Gastrocnemius medialis (tissue), 4 donors: ENCODE measurements around the gene MON1A. TPM values are rescaled to one million over a fixed set of nuclear protein-coding genes. Genes with fewer than 3 reads are reported as not detected.

Experiments
- ATAC-seq, 2 donors: fragments of 150-250 bp; one replicate each; pipeline ENCODE4 v1.9.1; 2016
- DNase-seq, 2 donors: peaks; one replicate each; pipeline ENCODE4 v3.0.0-alpha.2; 2019
- H3K27ac ChIP-seq, 4 donors: fragments of 200-600 bp; sonication (generic); 1 replicate in 1 of 4; 2 replicates in 3 of 4; pipeline ENCODE4 v1.5.1; 2016 to 2018; ENCODE audit warnings: mild to moderate bottlenecking in 2 of 4, moderate library complexity in 1 of 4
- H3K27me3 ChIP-seq, 3 donors: fragments of 200-600 bp; sonication (generic) in 2 of 3; 1 replicate in 1 of 3; 2 replicates in 2 of 3; pipeline versions ENCODE4 v1.5.1 to v1.6.0; 2016 to 2019; ENCODE audit warnings: mild to moderate bottlenecking in 1 of 3, moderate library complexity in 1 of 3
- H3K36me3 ChIP-seq, 2 donors: fragments of 200-600 bp; sonication (generic) in 1 of 2; one replicate each; pipeline ENCODE4 v1.5.1; 2017 to 2018
- H3K4me1 ChIP-seq, 2 donors: fragments of 200-600 bp; sonication (generic) in 1 of 2; one replicate each; pipeline ENCODE4 v1.5.1; 2016 to 2017; ENCODE audit warnings: mild to moderate bottlenecking in 2 of 2
- H3K4me3 ChIP-seq, 4 donors: fragments of 200-600 bp; sonication (generic) in 3 of 4; 1 replicate in 1 of 4; 2 replicates in 3 of 4; pipeline ENCODE4 v1.5.1; 2016 to 2019; ENCODE audit warnings: mild to moderate bottlenecking in 2 of 4
- H3K9me3 ChIP-seq, 3 donors: fragments of 200-600 bp; sonication (generic) in 2 of 3; 1 replicate in 1 of 3; 2 replicates in 2 of 3; pipeline ENCODE4 v1.5.1; 2016 to 2019
- POLR2A ChIP-seq, 2 donors: fragments of 450-650 bp; IDR thresholded peaks; one replicate each; pipeline ENCODE4 v1.6.1; 2017; ENCODE audit warnings: antibody characterized with exemption in 2 of 2, mild to moderate bottlenecking in 2 of 2, moderate library complexity in 2 of 2
- in situ Hi-C, 4 donors: fragments of 200-750 bp; cut with MboI; loops; one replicate each; pipeline versions ENCODE4 v1.15.0 to v1.8.0; 2017; ENCODE audit warnings: low sequenced_read_pairs in 4 of 4
- intact Hi-C: fragments of 100-400 bp; cut with DNase I; formaldehyde crosslinking; loops from one replicate; pipeline ENCODE4 v1.15.1; 2023; ENCODE audit warnings: low total_unique reads
- total RNA-seq, 4 donors: library from RNA; depleted of rRNA; stranded (reverse); fragments of >200 nt; gene quantifications; one replicate each; pipeline versions ENCODE4 v1.1.0 to v1.2.3, GENCODE V29; 2016
- TF ChIP-seq, protein P1 (sequence below), 5 experiments: fragments of 450-650 bp in 3 of 5; fragments of 200-600 bp in 2 of 5; sonication (generic) in 2 of 5; IDR thresholded peaks in 4 of 5; conservative IDR thresholded peaks in 1 of 5; 1 replicate in 4 of 5; 2 replicates in 1 of 5; pipeline ENCODE4 v1.5.1; 2016 to 2019; ENCODE audit warnings: antibody characterized with exemption in 5 of 5, mild to moderate bottlenecking in 3 of 5, moderate library complexity in 3 of 5

Gene MON1A
- total RNA-seq, 4 donors from 2014 or later, result 13.9 to 41.9 (median 23.9) TPM

- Histone ChIP-seq H3K4me3 (peak overlapping the region in 2 of 4 donors; percentile 37 to 43), H3K27me3 (no peaks in the 10 kb centered on the region), H3K36me3 (no peaks in the 10 kb centered on the region), H3K4me1 (peaks cover 4 to 16% of the 10 kb centered on the region in 2 donors), H3K9me3 (no peaks in the 10 kb centered on the region), H3K27ac (no peak overlapping the region)
- in situ Hi-C loops, result no loop called here
- no peak for TF ChIP-seq POLR2A (IDR thresholded peaks at IDR 0.05)
- TF ChIP-seq, protein P1, sequence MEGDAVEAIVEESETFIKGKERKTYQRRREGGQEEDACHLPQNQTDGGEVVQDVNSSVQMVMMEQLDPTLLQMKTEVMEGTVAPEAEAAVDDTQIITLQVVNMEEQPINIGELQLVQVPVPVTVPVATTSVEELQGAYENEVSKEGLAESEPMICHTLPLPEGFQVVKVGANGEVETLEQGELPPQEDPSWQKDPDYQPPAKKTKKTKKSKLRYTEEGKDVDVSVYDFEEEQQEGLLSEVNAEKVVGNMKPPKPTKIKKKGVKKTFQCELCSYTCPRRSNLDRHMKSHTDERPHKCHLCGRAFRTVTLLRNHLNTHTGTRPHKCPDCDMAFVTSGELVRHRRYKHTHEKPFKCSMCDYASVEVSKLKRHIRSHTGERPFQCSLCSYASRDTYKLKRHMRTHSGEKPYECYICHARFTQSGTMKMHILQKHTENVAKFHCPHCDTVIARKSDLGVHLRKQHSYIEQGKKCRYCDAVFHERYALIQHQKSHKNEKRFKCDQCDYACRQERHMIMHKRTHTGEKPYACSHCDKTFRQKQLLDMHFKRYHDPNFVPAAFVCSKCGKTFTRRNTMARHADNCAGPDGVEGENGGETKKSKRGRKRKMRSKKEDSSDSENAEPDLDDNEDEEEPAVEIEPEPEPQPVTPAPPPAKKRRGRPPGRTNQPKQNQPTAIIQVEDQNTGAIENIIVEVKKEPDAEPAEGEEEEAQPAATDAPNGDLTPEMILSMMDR (IDR thresholded peaks at IDR 0.05 in 4 of 5, conservative IDR thresholded peaks at IDR 0.05 in 1 of 5), result no peak
- ATAC-seq (no peak), DNase-seq (no peak)
- intact Hi-C loops, result loop anchor here (5.0 to 10.0 kb wide), 2 partner anchors 58 to 100 kb away; partner anchors contain the start of gene INKA1
Measured at GRCh38 chr3:49902511-49903345, 26.9 kb downstream of the MON1A start.

DNA sequence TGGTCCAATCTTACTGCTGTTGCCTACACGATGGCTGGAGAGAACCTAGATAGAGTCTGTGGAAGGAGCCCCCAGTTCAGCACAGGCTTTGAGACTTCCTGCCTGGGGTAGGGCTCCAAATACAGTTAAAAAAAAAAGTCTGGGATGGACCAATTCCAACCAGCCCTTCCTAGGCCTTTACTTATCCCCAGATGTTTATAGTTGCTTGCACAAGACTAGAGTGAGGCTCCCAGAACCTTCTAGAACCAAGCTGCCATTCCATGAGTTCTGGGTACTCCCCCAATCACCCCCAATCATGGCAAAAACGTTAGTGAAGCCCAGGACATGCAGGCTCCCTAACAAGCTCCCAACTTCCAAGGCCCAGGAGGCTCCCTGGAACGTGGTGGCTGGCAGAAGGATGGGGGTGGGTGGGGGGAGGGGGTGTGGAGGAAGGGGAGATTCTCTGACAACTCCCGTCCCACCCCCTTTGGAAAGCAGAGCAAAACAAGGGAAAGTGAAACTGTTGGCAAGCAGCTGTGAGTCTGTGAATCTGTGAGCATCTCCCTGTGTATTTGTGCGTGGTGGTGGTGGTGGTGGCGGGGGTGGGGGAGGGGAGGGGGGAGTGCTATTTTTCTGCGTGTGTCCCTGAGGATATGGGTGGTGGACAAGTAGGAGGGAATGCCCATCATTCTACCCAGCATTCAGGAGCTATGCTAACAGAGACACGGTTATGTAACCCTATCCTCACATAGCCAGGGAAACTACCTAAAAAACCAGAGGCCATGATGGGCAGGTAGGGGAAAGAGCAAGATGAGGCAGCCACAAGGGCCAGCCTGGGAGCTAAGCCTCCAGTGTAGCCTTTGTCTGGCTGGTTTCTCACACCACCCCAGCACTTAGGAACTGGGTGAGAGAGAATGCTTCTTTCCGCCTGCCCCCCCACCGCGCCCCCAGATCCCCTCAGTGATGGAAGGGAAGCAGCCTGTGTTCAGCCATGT lies 28.0 kb downstream of the MON1A start:
- no peak for ATAC-seq
- Histone ChIP-seq H3K4me1 (peaks cover 4 to 16% of the 10 kb centered on the region in 2 donors), H3K9me3 (no peaks in the 10 kb centered on the region), H3K36me3 (no peaks in the 10 kb centered on the region), H3K27ac (peak overlapping the region in 3 of 4 donors; percentile 41 to 64 (median 55)), H3K4me3 (no peak overlapping the region), H3K27me3 (no peaks in the 10 kb centered on the region)
- TF ChIP-seq, protein P1 (IDR thresholded peaks at IDR 0.05 in 4 of 5, conservative IDR thresholded peaks at IDR 0.05 in 1 of 5), result no peak
- TF ChIP-seq POLR2A (IDR thresholded peaks at IDR 0.05), result no peak
- in situ Hi-C loops, result no loop called here
- no peak for DNase-seq
- intact Hi-C loops, result loop anchor here (5.0 to 10.0 kb wide), 2 partner anchors 57 to 99 kb away; partner anchors contain the start of gene INKA1

DNA sequence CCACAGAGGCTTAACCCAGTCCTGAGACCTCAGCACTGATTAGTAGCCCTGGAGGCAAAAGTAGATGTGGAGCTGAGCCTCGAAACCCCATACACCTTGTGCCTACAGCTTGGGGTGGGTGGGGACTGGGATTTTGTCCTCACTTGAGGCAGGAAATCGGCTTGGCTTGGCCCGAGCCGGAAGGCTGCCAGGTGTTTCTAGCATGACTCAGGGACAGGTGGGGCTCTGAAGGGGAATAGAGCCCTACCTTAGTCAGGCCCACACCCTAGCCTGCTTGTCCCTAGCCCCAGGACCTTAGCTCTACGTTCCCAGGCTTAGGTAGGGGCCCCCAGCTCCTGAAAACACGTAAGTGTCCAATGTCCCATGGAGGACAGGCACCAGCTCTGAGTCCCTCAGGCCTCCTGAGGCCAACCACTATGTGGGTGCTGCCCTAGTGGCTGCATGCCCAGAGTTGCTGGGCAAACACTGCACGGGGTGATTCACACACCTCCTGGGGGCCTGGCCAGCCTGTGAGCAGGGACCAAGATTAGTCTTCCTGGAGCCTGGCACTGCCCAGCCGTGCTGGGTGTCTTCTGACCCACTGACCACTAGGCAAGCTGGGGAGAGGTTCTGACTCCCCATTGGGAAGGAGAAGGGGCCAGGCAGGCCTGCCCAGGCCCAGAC lies 29.0 kb downstream of the MON1A start:
- Histone ChIP-seq H3K4me3 (no peak overlapping the region), H3K4me1 (peaks cover 4 to 7% of the 10 kb centered on the region in 2 donors), H3K9me3 (no peaks in the 10 kb centered on the region), H3K36me3 (no peaks in the 10 kb centered on the region), H3K27ac (peak overlapping the region; percentile 37 to 64 (median 48)), H3K27me3 (no peaks in the 10 kb centered on the region)
- DNase-seq, result peak; percentile 29 to 76
- ATAC-seq, result peak; percentile 70 to 79
- intact Hi-C loops (loop anchor here (5.0 to 10.0 kb wide), 2 partner anchors 56 to 98 kb away; partner anchors contain the start of gene INKA1), in situ Hi-C loops (no loop called here)
- TF ChIP-seq, protein P1 (IDR thresholded peaks at IDR 0.05 in 4 of 5, conservative IDR thresholded peaks at IDR 0.05 in 1 of 5), result no peak
- no peak for TF ChIP-seq POLR2A (IDR thresholded peaks at IDR 0.05)

- peaks cover 4 to 7% of the 10 kb centered on the region in 2 donors for H3K4me1 ChIP-seq
- DNase-seq (no peak), ATAC-seq (no peak)
- no peak overlapping the region for H3K27ac ChIP-seq
- no peaks in the 10 kb centered on the region for H3K36me3 ChIP-seq
- H3K4me3 ChIP-seq, result no peak overlapping the region
- intact Hi-C loops, result loop anchor here (5.0 to 10.0 kb wide), 2 partner anchors 55 to 98 kb away; partner anchors contain the start of gene INKA1
- no peak for TF ChIP-seq POLR2A (IDR thresholded peaks at IDR 0.05)
- TF ChIP-seq, protein P1 (IDR thresholded peaks at IDR 0.05 in 4 of 5, conservative IDR thresholded peaks at IDR 0.05 in 1 of 5), result peak in 2 of 5 experiments; percentile 16 to 30
- no peaks in the 10 kb centered on the region for H3K27me3 ChIP-seq
- in situ Hi-C loops, result no loop called here
- no peaks in the 10 kb centered on the region for H3K9me3 ChIP-seq
Measured at GRCh38 chr3:49899815-49900214, 29.8 kb downstream of the MON1A start.
